WI38 (cell line): ENCODE data around the gene DMRTB1.

Experiments used
- H3K4me3 ChIP-seq: 2 replicates; pipeline ENCODE4 v1.5.1; 2011; ENCODE audit warnings: low read depth, mild to moderate bottlenecking, control low read depth, low read length
- TF ChIP-seq, protein P1 (sequence below): IDR thresholded peaks from 2 replicates; pipeline ENCODE4 v1.5.1; 2012; ENCODE audit warnings: low read depth, mild to moderate bottlenecking, control low read depth, low read length

Gene DMRTB1

DNA sequence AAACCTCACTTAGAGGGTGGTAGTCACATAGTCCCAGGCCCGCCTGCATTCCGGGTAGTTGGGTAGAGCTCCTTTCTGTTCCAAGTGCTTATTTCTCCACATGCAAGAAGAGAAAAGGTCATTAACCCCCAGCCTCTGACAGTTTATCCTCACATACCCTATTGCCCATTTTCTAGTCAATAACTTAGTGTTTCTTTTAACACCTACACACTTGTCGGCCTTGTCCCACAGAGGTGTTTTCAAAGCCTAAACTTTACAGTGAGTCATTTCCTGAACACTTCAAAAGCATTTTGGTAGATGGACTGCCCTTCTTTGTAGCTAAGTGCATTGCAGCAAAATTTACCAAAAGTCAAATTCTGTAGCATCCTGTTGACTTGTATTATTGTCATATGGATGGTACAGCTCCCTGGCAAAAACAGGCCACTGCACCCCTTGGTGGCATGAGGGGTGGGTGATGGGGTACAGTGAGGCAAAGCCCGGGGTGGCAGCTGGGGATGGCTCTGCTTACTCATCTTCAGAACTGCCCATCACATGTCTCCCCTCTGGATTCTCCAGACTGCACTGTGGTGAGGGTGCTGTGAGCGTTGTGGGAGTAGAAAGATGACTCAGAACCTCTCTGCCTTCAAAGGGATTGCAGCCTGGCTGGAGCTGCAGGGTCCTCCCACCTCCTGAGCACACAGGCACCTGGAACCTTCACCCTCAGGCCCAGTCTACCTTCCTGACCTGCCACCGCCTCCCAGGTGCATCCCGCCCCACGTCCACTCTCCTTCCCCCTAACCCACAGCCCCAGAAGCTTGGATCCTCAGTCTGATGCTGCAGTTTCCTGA lies 45.8 kb upstream of the DMRTB1 start:
- H3K4me3 ChIP-seq = no peak overlapping the region
- TF ChIP-seq, protein P1, sequence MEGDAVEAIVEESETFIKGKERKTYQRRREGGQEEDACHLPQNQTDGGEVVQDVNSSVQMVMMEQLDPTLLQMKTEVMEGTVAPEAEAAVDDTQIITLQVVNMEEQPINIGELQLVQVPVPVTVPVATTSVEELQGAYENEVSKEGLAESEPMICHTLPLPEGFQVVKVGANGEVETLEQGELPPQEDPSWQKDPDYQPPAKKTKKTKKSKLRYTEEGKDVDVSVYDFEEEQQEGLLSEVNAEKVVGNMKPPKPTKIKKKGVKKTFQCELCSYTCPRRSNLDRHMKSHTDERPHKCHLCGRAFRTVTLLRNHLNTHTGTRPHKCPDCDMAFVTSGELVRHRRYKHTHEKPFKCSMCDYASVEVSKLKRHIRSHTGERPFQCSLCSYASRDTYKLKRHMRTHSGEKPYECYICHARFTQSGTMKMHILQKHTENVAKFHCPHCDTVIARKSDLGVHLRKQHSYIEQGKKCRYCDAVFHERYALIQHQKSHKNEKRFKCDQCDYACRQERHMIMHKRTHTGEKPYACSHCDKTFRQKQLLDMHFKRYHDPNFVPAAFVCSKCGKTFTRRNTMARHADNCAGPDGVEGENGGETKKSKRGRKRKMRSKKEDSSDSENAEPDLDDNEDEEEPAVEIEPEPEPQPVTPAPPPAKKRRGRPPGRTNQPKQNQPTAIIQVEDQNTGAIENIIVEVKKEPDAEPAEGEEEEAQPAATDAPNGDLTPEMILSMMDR = no peak

GRCh38 chr1:53414632-53415031 lies 44.6 kb upstream of the DMRTB1 start:
- TF ChIP-seq, protein P1 = no peak
- no peak overlapping the region for H3K4me3 ChIP-seq

DNA sequence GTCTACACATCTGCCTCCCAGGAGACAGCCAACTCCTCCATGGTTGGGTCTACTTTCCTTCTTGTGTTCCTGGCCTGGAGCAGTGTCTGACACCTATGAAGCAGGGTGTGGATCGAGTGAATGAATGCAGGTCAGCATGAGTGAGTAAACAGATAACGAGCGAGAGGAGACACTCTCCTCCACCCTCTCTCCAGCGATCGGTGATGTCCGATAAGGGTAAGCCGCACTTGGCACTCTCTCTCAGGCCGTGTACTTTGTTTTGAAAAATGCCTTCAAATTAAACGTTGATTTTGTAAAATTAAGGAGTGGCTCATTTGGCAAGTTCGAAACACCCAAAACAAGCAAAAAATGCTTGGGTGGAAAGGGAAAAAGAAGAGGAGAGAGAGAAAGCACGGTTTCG lies 43.8 kb upstream of the DMRTB1 start:
- TF ChIP-seq, protein P1 = no peak

GRCh38 chr1:53416269-53416813 lies 42.9 kb upstream of the DMRTB1 start:
- no peak overlapping the region for H3K4me3 ChIP-seq
- TF ChIP-seq, protein P1 = no peak

More for the DNA sequence above, 43.8 kb upstream of the DMRTB1 start:
- no peak overlapping the region for H3K4me3 ChIP-seq

DNA sequence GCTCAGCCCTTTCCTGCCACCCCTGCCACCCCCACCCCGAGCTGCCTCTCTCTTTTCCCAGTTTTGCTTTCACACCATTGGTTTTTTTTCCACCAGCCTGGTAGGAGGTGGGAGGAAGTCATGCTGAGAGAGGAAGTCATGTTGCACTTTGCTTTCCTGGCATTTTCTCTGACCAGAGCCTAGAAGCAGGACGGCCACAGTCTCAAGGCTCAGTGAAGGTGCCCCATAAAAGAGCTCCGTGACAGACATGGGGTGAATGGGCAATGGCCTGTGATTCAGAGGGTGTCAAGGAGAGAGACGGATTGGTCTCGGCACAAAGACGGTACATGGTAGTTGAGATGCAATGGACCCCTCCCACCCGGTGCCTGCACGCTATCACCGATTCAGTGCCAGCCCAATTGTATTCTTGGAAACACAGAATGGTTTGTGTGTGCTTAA lies 42.1 kb upstream of the DMRTB1 start:
- TF ChIP-seq, protein P1 = no peak

DNA sequence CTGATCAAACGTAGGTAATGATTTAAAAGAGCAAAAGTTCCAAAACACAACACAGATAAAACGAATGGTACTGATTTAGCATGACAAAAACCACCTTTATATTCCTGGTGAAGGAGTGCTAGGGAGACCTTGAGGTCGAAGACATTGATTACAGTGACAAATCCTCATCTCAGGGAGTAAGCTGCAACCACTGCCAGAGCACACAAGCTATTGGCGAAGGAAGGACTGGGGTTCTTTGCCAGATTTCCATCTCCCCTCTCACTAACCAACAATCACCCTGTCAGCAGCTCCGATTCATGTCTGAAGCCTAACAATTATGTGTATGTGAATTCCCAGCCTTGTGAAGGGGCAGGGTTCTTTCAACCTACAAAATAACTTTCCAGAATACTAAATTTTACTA lies 40.2 kb upstream of the DMRTB1 start:
- TF ChIP-seq, protein P1 = no peak
- H3K4me3 ChIP-seq = no peak overlapping the region

More for the DNA sequence above, 42.1 kb upstream of the DMRTB1 start:
- H3K4me3 ChIP-seq = no peak overlapping the region

DNA sequence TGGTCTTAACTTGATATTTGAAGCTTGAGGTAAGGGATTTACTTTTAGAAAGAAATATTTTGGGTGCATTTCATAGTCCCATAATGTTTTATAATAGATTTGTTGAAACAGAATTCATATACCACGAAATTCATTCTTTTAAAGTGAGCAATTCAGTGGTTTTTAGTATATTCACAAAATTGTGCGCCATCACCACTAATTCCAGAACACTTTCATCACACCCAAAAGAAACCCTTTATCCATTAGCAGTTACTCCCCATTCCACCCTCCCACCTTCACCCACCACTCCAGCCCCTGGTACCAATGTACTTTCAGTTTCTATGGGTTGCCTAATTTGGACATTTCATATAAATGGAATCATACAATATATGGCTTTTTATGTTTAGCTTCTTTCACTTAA lies 38.9 kb upstream of the DMRTB1 start:
- H3K4me3 ChIP-seq = no peak overlapping the region
- TF ChIP-seq, protein P1 = no peak
